GM23338 (cell line): ENCODE results near the gene SUPT3H. TPM values are rescaled to one million over a fixed set of nuclear protein-coding genes. Genes with fewer than 3 reads are reported as not detected.
A peak's percentile ranks its signal among the peaks of the same experiment; 100 is the strongest.

ENCODE experiments used
- ATAC-seq: fragments of 200-7000 bp; cut with Tn5 transposase; 3 replicates; pipeline ENCODE4 v1.9.1; 2020
- DNase-seq: peaks from one replicate; pipeline ENCODE4 v3.0.0-alpha.2; 2015; ENCODE audit warnings: low spot score
- H2AFZ ChIP-seq: fragments of 200-600 bp; sonication (generic); 2 replicates; pipeline ENCODE4 v1.8.0; 2016; ENCODE audit warnings: antibody characterized with exemption, mild to moderate bottlenecking, moderate library complexity
- H3F3A ChIP-seq: fragments of 200-600 bp; sonication (generic); replicated peaks from 2 replicates; pipeline ENCODE4 v1.8.0; 2017; ENCODE audit warnings: antibody characterized with exemption, mixed run types, low read depth
- H3K27ac ChIP-seq: fragments of 200-600 bp; sonication (generic); 2 replicates; pipeline ENCODE4 v1.6.1; 2016; ENCODE audit warnings: low read depth
- H3K27me3 ChIP-seq: fragments of 200-600 bp; sonication (generic); 2 replicates; pipeline ENCODE4 v1.8.0; 2016; ENCODE audit warnings: mild to moderate bottlenecking, mixed run types, moderate library complexity; ENCODE audit not compliant: insufficient read depth
- H3K36me3 ChIP-seq: fragments of 200-600 bp; sonication (generic); 2 replicates; pipeline ENCODE4 v1.8.0; 2016; ENCODE audit warnings: mild to moderate bottlenecking; ENCODE audit not compliant: insufficient read depth
- H3K4me1 ChIP-seq: fragments of 200-600 bp; sonication (generic); 2 replicates; pipeline ENCODE4 v1.8.0; 2016; ENCODE audit warnings: mild to moderate bottlenecking, moderate library complexity; ENCODE audit not compliant: insufficient read depth
- H3K4me2 ChIP-seq: fragments of 200-600 bp; sonication (generic); 2 replicates; pipeline ENCODE4 v1.7.1; 2017; ENCODE audit warnings: mixed run types
- H3K4me3 ChIP-seq: fragments of 200-600 bp; sonication (generic); 2 replicates; pipeline ENCODE4 v1.6.1; 2016; ENCODE audit warnings: mixed run types
- H3K79me2 ChIP-seq: fragments of 200-600 bp; sonication (generic); replicated peaks from 2 replicates; pipeline ENCODE4 v1.8.0; 2017; ENCODE audit warnings: mild to moderate bottlenecking; ENCODE audit not compliant: insufficient read depth
- H3K9me2 ChIP-seq: fragments of 200-600 bp; sonication (generic); 2 replicates; pipeline ENCODE4 v1.8.0; 2017; ENCODE audit not compliant: insufficient read depth
- H4K20me1 ChIP-seq: fragments of 200-600 bp; sonication (generic); replicated peaks from 2 replicates; pipeline ENCODE4 v1.8.0; 2017; ENCODE audit warnings: mild to moderate bottlenecking; ENCODE audit not compliant: insufficient read depth
- H3K27ac Mint-ChIP-seq: 2 replicates; pipeline ENCODE4 v1.8.0; 2020; ENCODE audit warnings: inconsistent platforms, mild to moderate bottlenecking, moderate library complexity, mixed read lengths
- H3K27me3 Mint-ChIP-seq: 3 replicates; pipeline ENCODE4 v1.8.0; 2022; ENCODE audit warnings: low read depth, mild to moderate bottlenecking, moderate library complexity, mixed read lengths, inconsistent platforms; ENCODE audit not compliant: insufficient read depth, poor library complexity
- H3K36me3 Mint-ChIP-seq: 3 replicates; pipeline ENCODE4 v1.8.0; 2021; ENCODE audit warnings: low read depth, mild to moderate bottlenecking, inconsistent platforms, moderate library complexity, mixed read lengths
- H3K4me1 Mint-ChIP-seq: 3 replicates; pipeline ENCODE4 v1.8.0; 2020; ENCODE audit warnings: mild to moderate bottlenecking, inconsistent platforms, mixed read lengths
- H3K4me3 Mint-ChIP-seq: 3 replicates; pipeline ENCODE4 v1.8.0; 2021; ENCODE audit warnings: moderate library complexity, mild to moderate bottlenecking, inconsistent platforms, mixed read lengths
- H3K9me3 Mint-ChIP-seq: 3 replicates; pipeline ENCODE4 v1.8.0; 2020; ENCODE audit warnings: moderate library complexity, mild to moderate bottlenecking, inconsistent platforms, mixed read lengths
- CREB1 ChIP-seq: fragments of 250-450 bp; sonication (Bioruptor Pico); IDR thresholded peaks from 2 replicates; pipeline ENCODE4 v1.5.0; 2020; ENCODE audit warnings: low read depth, mild to moderate bottlenecking, moderate library complexity
- ETS1 ChIP-seq: IDR thresholded peaks from 2 replicates; pipeline ENCODE4 v1.6.1; 2016; ENCODE audit warnings: antibody characterized with exemption
- EZH2phosphoT487 ChIP-seq: fragments of 200-600 bp; sonication (generic); IDR thresholded peaks from one replicate; pipeline ENCODE4 v1.8.1; 2018; ENCODE audit warnings: antibody characterized with exemption; ENCODE audit not compliant: unreplicated experiment
- JUNB ChIP-seq: IDR thresholded peaks from one replicate; pipeline ENCODE4 v1.6.1; 2016; ENCODE audit warnings: antibody characterized with exemption; ENCODE audit not compliant: unreplicated experiment
- NANOG ChIP-seq: IDR thresholded peaks from 2 replicates; pipeline ENCODE4 v1.6.1; 2016; ENCODE audit warnings: antibody characterized with exemption, borderline replicate concordance
- POLR2AphosphoS5 ChIP-seq: IDR thresholded peaks from 2 replicates; pipeline ENCODE4 v1.6.1; 2016; ENCODE audit warnings: antibody characterized with exemption, low read depth
- STAT1 ChIP-seq: IDR thresholded peaks from one replicate; pipeline ENCODE4 v1.6.1; 2016; ENCODE audit warnings: antibody characterized with exemption; ENCODE audit not compliant: unreplicated experiment
- ZNF114 ChIP-seq: fragments of 250-450 bp; sonication (Bioruptor Pico); IDR thresholded peaks from 2 replicates; pipeline ENCODE4 v1.5.0; 2020; ENCODE audit warnings: mild to moderate bottlenecking, moderate library complexity
- ZNF331 ChIP-seq: fragments of 250-450 bp; sonication (Bioruptor Pico); IDR thresholded peaks from 2 replicates; pipeline ENCODE4 v1.5.0; 2020; ENCODE audit warnings: low read depth, mild to moderate bottlenecking, moderate library complexity
- ZNF462 ChIP-seq: fragments of 250-450 bp; sonication (Bioruptor Pico); IDR thresholded peaks from 2 replicates; pipeline ENCODE4 v1.5.0; 2020; ENCODE audit warnings: mild to moderate bottlenecking, moderate library complexity
- polyA plus RNA-seq: library from polyadenylated mRNA; unstranded; fragments of >200 nt; fragmentation: Nextera tagmentation; extraction: Ambion mirVana; gene quantifications from 2 replicates; pipeline ENCODE4 v1.2.1, GENCODE V29; 2016
- total RNA-seq: library from RNA; depleted of rRNA; stranded (reverse); fragments of >200 nt; shearing (Covaris generic); gene quantifications from 2 replicates; pipeline ENCODE4 v1.2.3, GENCODE V29; 2014
- TF ChIP-seq, protein P1 (sequence below), 2 experiments: fragments of 200-600 bp in 1 of 2; sonication (generic) in 1 of 2; conservative IDR thresholded peaks; 2 replicates each; pipeline versions ENCODE4 v1.5.1 to v1.6.1; 2016 to 2017; ENCODE audit warnings: antibody characterized with exemption in 2 of 2, low read depth in 2 of 2, mild to moderate bottlenecking in 2 of 2, moderate library complexity in 1 of 2
- TF ChIP-seq, protein P2 (sequence below): IDR thresholded peaks from one replicate; pipeline ENCODE4 v1.6.1; 2018; ENCODE audit warnings: antibody characterized with exemption; ENCODE audit not compliant: unreplicated experiment

SUPT3H gene
- total and polyA plus RNA-seq, 2 experiments from 2014 or later, result 11.4 to 30.1 TPM

DNA sequence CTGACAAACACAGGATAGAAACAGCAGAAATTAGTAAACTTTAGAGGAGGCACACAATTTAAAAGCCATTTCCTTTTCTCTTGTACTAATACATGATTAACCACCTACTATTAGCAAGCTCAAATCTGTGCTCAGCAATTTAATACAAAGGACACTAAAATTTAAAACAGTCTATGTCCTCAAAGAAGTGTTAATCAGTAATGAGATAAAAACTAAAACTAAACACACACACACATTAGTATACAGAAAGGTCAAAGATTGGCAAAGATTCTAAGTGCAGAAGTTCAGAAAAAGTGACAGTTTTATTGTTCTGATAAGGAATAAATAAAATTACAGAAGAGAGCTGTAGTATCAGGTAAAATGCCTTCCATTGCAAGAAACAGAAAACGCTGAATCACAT is 123.5 kb downstream of the SUPT3H start:
- H3F3A ChIP-seq, result no peaks in the 10 kb centered on the region
- H3K36me3 ChIP-seq, result no peaks in the 10 kb centered on the region
- no peak overlapping the region for H2AFZ ChIP-seq
- no peak overlapping the region for H3K27ac ChIP-seq
- Mint-ChIP-seq H3K27ac (peak overlapping the region; percentile 71), H3K9me3 (no peaks in the 10 kb centered on the region), H3K36me3 (no peaks in the 10 kb centered on the region), H3K4me1 (peaks cover 2% of the 10 kb centered on the region; the same call in 1 of the 3 replicates), H3K27me3 (no peaks in the 10 kb centered on the region), H3K4me3 (no peak overlapping the region)
- TF ChIP-seq STAT1 (no peak), ETS1 (no peak), NANOG (no peak), JUNB (no peak), ZNF462 (CRISPR knock-in tag) (no peak), EZH2phosphoT487 (no peak), POLR2AphosphoS5 (no peak), ZNF114 (CRISPR knock-in tag) (no peak), ZNF331 (CRISPR knock-in tag) (no peak), CREB1 (no peak)
- TF ChIP-seq, protein P1, sequence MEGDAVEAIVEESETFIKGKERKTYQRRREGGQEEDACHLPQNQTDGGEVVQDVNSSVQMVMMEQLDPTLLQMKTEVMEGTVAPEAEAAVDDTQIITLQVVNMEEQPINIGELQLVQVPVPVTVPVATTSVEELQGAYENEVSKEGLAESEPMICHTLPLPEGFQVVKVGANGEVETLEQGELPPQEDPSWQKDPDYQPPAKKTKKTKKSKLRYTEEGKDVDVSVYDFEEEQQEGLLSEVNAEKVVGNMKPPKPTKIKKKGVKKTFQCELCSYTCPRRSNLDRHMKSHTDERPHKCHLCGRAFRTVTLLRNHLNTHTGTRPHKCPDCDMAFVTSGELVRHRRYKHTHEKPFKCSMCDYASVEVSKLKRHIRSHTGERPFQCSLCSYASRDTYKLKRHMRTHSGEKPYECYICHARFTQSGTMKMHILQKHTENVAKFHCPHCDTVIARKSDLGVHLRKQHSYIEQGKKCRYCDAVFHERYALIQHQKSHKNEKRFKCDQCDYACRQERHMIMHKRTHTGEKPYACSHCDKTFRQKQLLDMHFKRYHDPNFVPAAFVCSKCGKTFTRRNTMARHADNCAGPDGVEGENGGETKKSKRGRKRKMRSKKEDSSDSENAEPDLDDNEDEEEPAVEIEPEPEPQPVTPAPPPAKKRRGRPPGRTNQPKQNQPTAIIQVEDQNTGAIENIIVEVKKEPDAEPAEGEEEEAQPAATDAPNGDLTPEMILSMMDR (conservative IDR thresholded peaks at IDR 0.05; ENCODE audit: low read depth in 2 of 2), result no peak
- TF ChIP-seq, protein P2, sequence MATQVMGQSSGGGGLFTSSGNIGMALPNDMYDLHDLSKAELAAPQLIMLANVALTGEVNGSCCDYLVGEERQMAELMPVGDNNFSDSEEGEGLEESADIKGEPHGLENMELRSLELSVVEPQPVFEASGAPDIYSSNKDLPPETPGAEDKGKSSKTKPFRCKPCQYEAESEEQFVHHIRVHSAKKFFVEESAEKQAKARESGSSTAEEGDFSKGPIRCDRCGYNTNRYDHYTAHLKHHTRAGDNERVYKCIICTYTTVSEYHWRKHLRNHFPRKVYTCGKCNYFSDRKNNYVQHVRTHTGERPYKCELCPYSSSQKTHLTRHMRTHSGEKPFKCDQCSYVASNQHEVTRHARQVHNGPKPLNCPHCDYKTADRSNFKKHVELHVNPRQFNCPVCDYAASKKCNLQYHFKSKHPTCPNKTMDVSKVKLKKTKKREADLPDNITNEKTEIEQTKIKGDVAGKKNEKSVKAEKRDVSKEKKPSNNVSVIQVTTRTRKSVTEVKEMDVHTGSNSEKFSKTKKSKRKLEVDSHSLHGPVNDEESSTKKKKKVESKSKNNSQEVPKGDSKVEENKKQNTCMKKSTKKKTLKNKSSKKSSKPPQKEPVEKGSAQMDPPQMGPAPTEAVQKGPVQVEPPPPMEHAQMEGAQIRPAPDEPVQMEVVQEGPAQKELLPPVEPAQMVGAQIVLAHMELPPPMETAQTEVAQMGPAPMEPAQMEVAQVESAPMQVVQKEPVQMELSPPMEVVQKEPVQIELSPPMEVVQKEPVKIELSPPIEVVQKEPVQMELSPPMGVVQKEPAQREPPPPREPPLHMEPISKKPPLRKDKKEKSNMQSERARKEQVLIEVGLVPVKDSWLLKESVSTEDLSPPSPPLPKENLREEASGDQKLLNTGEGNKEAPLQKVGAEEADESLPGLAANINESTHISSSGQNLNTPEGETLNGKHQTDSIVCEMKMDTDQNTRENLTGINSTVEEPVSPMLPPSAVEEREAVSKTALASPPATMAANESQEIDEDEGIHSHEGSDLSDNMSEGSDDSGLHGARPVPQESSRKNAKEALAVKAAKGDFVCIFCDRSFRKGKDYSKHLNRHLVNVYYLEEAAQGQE, result no peak
- no peaks in the 10 kb centered on the region for H4K20me1 ChIP-seq
- H3K27me3 ChIP-seq, result no peaks in the 10 kb centered on the region
- no peaks in the 10 kb centered on the region for H3K9me2 ChIP-seq
- H3K4me2 ChIP-seq, result no peak overlapping the region
- H3K79me2 ChIP-seq, result no peaks in the 10 kb centered on the region
- no peak overlapping the region for H3K4me3 ChIP-seq
- no peak for ATAC-seq
- H3K4me1 ChIP-seq, result no peaks in the 10 kb centered on the region
- no peak for DNase-seq
